H1 (cell line): Measurements from ENCODE around the gene JDP2. TPM values are rescaled to one million over a fixed set of nuclear protein-coding genes. Genes with fewer than 3 reads are reported as not detected.

Experiments
- polyA plus RNA-seq, 7 experiments: library from polyadenylated mRNA; depleted of rRNA in 3 of 7; stranded (reverse) in 5 of 7; unstranded in 2 of 7; fragments of >200 nt in 5 of 7; fragments of 200-250 nt in 2 of 7; gene quantifications; 1 replicate in 5 of 7; 2 replicates in 1 of 7; 4 replicates in 1 of 7; pipeline versions ENCODE4 v1.2.1 to v1.2.3, GENCODE V29; 2011 to 2013; ENCODE audit warnings: missing spikeins in 2 of 7, mixed read lengths in 2 of 7
- total RNA-seq: library from RNA; stranded (reverse); fragmentation: NEBNext Ultra II Directional; extraction: Animal tissue kit (Norgen Biotek cat#: 25700); gene quantifications from 2 replicates; pipeline ENCODE4 v1.2.1, GENCODE V29; 2021
- TF ChIP-seq, protein P1 (sequence below): fragments of 300-600 bp; sonication (generic); IDR thresholded peaks from 2 replicates; pipeline ENCODE4 v1.7.1; 2012; ENCODE audit warnings: low read length, moderate library complexity, mild to moderate bottlenecking, inconsistent platforms; ENCODE audit not compliant: insufficient replicate concordance

The JDP2 gene
- total and polyA plus RNA-seq, 2 of the 8 experiments (the other 6 are each of a cell fraction or from before 2014, with no cell fraction given): 8.9 to 27.2 TPM

DNA sequence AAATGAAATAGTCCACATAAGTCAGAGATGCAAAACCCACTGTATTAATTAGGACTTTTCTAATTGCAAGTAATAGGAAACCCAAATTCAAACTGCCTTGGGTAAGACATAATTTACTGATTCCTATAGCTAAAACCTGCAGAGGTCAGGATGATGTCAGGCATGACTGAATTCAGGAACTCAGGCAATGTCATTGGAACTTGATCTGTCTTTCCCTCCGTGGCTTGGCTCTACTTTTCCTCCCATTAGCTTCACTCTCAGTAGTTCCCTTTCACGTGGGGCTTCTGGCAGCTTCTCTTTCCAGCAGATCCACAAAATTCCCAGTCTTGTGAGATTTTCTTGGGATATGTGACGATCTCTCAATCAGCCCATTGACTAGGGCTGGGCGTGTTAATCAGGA is 2.4 kb upstream of the JDP2 start (continued):
- TF ChIP-seq, protein P1, sequence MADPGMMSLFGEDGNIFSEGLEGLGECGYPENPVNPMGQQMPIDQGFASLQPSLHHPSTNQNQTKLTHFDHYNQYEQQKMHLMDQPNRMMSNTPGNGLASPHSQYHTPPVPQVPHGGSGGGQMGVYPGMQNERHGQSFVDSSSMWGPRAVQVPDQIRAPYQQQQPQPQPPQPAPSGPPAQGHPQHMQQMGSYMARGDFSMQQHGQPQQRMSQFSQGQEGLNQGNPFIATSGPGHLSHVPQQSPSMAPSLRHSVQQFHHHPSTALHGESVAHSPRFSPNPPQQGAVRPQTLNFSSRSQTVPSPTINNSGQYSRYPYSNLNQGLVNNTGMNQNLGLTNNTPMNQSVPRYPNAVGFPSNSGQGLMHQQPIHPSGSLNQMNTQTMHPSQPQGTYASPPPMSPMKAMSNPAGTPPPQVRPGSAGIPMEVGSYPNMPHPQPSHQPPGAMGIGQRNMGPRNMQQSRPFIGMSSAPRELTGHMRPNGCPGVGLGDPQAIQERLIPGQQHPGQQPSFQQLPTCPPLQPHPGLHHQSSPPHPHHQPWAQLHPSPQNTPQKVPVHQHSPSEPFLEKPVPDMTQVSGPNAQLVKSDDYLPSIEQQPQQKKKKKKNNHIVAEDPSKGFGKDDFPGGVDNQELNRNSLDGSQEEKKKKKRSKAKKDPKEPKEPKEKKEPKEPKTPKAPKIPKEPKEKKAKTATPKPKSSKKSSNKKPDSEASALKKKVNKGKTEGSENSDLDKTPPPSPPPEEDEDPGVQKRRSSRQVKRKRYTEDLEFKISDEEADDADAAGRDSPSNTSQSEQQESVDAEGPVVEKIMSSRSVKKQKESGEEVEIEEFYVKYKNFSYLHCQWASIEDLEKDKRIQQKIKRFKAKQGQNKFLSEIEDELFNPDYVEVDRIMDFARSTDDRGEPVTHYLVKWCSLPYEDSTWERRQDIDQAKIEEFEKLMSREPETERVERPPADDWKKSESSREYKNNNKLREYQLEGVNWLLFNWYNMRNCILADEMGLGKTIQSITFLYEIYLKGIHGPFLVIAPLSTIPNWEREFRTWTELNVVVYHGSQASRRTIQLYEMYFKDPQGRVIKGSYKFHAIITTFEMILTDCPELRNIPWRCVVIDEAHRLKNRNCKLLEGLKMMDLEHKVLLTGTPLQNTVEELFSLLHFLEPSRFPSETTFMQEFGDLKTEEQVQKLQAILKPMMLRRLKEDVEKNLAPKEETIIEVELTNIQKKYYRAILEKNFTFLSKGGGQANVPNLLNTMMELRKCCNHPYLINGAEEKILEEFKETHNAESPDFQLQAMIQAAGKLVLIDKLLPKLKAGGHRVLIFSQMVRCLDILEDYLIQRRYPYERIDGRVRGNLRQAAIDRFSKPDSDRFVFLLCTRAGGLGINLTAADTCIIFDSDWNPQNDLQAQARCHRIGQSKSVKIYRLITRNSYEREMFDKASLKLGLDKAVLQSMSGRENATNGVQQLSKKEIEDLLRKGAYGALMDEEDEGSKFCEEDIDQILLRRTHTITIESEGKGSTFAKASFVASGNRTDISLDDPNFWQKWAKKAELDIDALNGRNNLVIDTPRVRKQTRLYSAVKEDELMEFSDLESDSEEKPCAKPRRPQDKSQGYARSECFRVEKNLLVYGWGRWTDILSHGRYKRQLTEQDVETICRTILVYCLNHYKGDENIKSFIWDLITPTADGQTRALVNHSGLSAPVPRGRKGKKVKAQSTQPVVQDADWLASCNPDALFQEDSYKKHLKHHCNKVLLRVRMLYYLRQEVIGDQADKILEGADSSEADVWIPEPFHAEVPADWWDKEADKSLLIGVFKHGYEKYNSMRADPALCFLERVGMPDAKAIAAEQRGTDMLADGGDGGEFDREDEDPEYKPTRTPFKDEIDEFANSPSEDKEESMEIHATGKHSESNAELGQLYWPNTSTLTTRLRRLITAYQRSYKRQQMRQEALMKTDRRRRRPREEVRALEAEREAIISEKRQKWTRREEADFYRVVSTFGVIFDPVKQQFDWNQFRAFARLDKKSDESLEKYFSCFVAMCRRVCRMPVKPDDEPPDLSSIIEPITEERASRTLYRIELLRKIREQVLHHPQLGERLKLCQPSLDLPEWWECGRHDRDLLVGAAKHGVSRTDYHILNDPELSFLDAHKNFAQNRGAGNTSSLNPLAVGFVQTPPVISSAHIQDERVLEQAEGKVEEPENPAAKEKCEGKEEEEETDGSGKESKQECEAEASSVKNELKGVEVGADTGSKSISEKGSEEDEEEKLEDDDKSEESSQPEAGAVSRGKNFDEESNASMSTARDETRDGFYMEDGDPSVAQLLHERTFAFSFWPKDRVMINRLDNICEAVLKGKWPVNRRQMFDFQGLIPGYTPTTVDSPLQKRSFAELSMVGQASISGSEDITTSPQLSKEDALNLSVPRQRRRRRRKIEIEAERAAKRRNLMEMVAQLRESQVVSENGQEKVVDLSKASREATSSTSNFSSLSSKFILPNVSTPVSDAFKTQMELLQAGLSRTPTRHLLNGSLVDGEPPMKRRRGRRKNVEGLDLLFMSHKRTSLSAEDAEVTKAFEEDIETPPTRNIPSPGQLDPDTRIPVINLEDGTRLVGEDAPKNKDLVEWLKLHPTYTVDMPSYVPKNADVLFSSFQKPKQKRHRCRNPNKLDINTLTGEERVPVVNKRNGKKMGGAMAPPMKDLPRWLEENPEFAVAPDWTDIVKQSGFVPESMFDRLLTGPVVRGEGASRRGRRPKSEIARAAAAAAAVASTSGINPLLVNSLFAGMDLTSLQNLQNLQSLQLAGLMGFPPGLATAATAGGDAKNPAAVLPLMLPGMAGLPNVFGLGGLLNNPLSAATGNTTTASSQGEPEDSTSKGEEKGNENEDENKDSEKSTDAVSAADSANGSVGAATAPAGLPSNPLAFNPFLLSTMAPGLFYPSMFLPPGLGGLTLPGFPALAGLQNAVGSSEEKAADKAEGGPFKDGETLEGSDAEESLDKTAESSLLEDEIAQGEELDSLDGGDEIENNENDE: no peak
